Endodermal cell (in vitro differentiated cells): ENCODE data around the gene FAM227B. TPM values are rescaled to one million over a fixed set of nuclear protein-coding genes. Genes with fewer than 3 reads are reported as not detected.
A peak's percentile ranks its signal among the peaks of the same experiment; 100 is the strongest.

ENCODE experiments used
- DNase-seq: peaks from one replicate; pipeline ENCODE4 v3.0.0-alpha.2; 2017
- H3K27ac ChIP-seq: 2 replicates; pipeline ENCODE4 v1.5.1; 2013; ENCODE audit warnings: mild to moderate bottlenecking, low read depth, low read length, moderate library complexity
- H3K27me3 ChIP-seq: 2 replicates; pipeline ENCODE4 v1.6.1; 2013; ENCODE audit warnings: mild to moderate bottlenecking, low read length, moderate library complexity; ENCODE audit not compliant: insufficient read depth, control insufficient read depth, poor library complexity, severe bottlenecking
- H3K36me3 ChIP-seq: 2 replicates; pipeline ENCODE4 v1.7.0; 2013; ENCODE audit warnings: mild to moderate bottlenecking, low read length, moderate library complexity; ENCODE audit not compliant: control insufficient read depth, insufficient read depth
- H3K4me1 ChIP-seq: one replicate; pipeline ENCODE4 v1.7.0; 2013; ENCODE audit warnings: low read length; ENCODE audit not compliant: control insufficient read depth, insufficient read depth
- H3K4me3 ChIP-seq: 2 replicates; pipeline ENCODE4 v1.5.1; 2013; ENCODE audit warnings: mild to moderate bottlenecking, low read length, moderate library complexity
- H3K9ac ChIP-seq: 2 replicates; pipeline ENCODE4 v1.6.1; 2013; ENCODE audit warnings: mild to moderate bottlenecking, low read length, moderate library complexity; ENCODE audit not compliant: poor library complexity, severe bottlenecking; ENCODE audit errors: extremely low read depth
- H3K9me3 ChIP-seq: 2 replicates; pipeline ENCODE4 v1.6.1; 2013; ENCODE audit warnings: mild to moderate bottlenecking, low read length, moderate library complexity; ENCODE audit not compliant: control insufficient read depth
- H3K27ac Mint-ChIP-seq: 2 replicates; pipeline ENCODE4 v1.8.0; 2020; ENCODE audit warnings: mixed read lengths
- H3K27me3 Mint-ChIP-seq: 2 replicates; pipeline ENCODE4 v1.8.0; 2021; ENCODE audit warnings: mild to moderate bottlenecking, mixed read lengths; ENCODE audit not compliant: insufficient read depth
- H3K36me3 Mint-ChIP-seq: 2 replicates; pipeline ENCODE4 v1.8.0; 2020; ENCODE audit warnings: low read depth, mixed read lengths
- H3K4me1 Mint-ChIP-seq: 2 replicates; pipeline ENCODE4 v1.8.0; 2020; ENCODE audit warnings: mixed read lengths
- H3K4me3 Mint-ChIP-seq: 2 replicates; pipeline ENCODE4 v1.8.0; 2020; ENCODE audit warnings: mild to moderate bottlenecking, moderate library complexity, mixed read lengths
- H3K9me3 Mint-ChIP-seq: 2 replicates; pipeline ENCODE4 v1.8.0; 2020; ENCODE audit warnings: mild to moderate bottlenecking, mixed read lengths
- CTCF ChIP-seq: fragments of 200-600 bp; sonication (generic); conservative IDR thresholded peaks from 2 replicates; pipeline ENCODE4 v1.5.0; 2021; ENCODE audit warnings: antibody characterized with exemption, mild to moderate bottlenecking
- WGBS, 2 experiments: methylation state at CpG; one replicate each; pipeline versions ENCODE4 v1.1.5 to v1.1.7; 2013; ENCODE audit warnings: missing lambda C conversion rate in 2 of 2, mixed read lengths in 1 of 2; ENCODE audit not compliant: insufficient coverage in 1 of 2, insufficient read length in 1 of 2; 5-methylcytosine and 5-hydroxymethylcytosine counted together
- total RNA-seq, 2 donors: library from RNA; stranded (reverse); fragmentation: NEBNext Ultra II Directional in 1 of 2; extraction: Animal tissue kit (Norgen Biotek cat#: 25700) in 1 of 2; gene quantifications; 2 replicates in 1 of 2; 3 replicates in 1 of 2; pipeline ENCODE4 v1.2.1, GENCODE V29; 2021

The FAM227B gene
- total RNA-seq, 2 donors from 2014 or later: 7.5 to 8.5 TPM

- peak; percentile 46 for DNase-seq
- Histone ChIP-seq H3K27ac (no peak overlapping the region), H3K4me1 (no peaks in the 10 kb centered on the region), H3K36me3 (peaks cover 2% of the 10 kb centered on the region), H3K9me3 (peaks cover 8% of the 10 kb centered on the region), H3K27me3 (no peaks in the 10 kb centered on the region), H3K4me3 (no peak overlapping the region), H3K9ac (no peak overlapping the region)
- Mint-ChIP-seq H3K36me3 (peaks cover 19% of the 10 kb centered on the region), H3K4me3 (no peak overlapping the region), H3K9me3 (peaks cover 12% of the 10 kb centered on the region), H3K4me1 (peaks cover 7% of the 10 kb centered on the region), H3K27me3 (no peaks in the 10 kb centered on the region), H3K27ac (no peak overlapping the region)
- WGBS, 2 experiments: 78% methylated on average over 5 of the region's 5 CpGs; no CpG with 5 or more reads in 1 of the 2 experiments
- no peak for TF ChIP-seq CTCF
These were observed 341.9 kb downstream of the FAM227B start for GRCh38 chr15:49278751-49279150.

Other genes starting within 250 kb of the FAM227B start
- not detected for gene FGF7, start 197.6 kb downstream of the FAM227B start, total RNA-seq
- 10 to 100 TPM; 39.6 to 40.4 TPM for gene DTWD1, start 230 bp upstream of the FAM227B start, total RNA-seq